ENCODE measurements around the gene MAP2K1. TPM values are rescaled to one million over a fixed set of nuclear protein-coding genes. Genes with fewer than 3 reads are reported as not detected.
A peak's percentile ranks its signal among the peaks of the same experiment; 100 is the strongest.

MAP2K1 gene
- total RNA-seq, 6 experiments from 2014 or later, result 45.2 to 64.7 (median 49.5) TPM

- no peaks in the 10 kb centered on the region for H3K9me3 Mint-ChIP-seq
- no peaks in the 10 kb centered on the region for H3K27me3 Mint-ChIP-seq (ENCODE audit: insufficient read depth)
- no peak for DNase-seq
- H3K27ac Mint-ChIP-seq, result no peak overlapping the region
- H3K36me3 Mint-ChIP-seq (ENCODE audit: low read depth), result peaks cover 25% of the 10 kb centered on the region
- H3K4me1 Mint-ChIP-seq (ENCODE audit: low read depth), result peaks cover 25% of the 10 kb centered on the region
- no peak overlapping the region for H3K4me3 Mint-ChIP-seq
- TF ChIP-seq CTCF (IDR thresholded peaks at IDR 0.05), result no peak
Measured at GRCh38 chr15:66482539-66482938, 95.8 kb downstream of the MAP2K1 start.

GRCh38 chr15:66483131-66483566 is 96.4 kb downstream of the MAP2K1 start:
- no peak for TF ChIP-seq CTCF (IDR thresholded peaks at IDR 0.05)
- peak; percentile 30 for DNase-seq
- no peak overlapping the region for H3K27ac Mint-ChIP-seq
- no peaks in the 10 kb centered on the region for H3K9me3 Mint-ChIP-seq
- H3K36me3 Mint-ChIP-seq (ENCODE audit: low read depth), result peaks cover 31% of the 10 kb centered on the region
- H3K27me3 Mint-ChIP-seq (ENCODE audit: insufficient read depth), result no peaks in the 10 kb centered on the region
- peaks cover 25% of the 10 kb centered on the region for H3K4me1 Mint-ChIP-seq (ENCODE audit: low read depth)
- no peak overlapping the region for H3K4me3 Mint-ChIP-seq

- Mint-ChIP-seq H3K36me3 (ENCODE audit: low read depth) (peaks cover 33% of the 10 kb centered on the region), H3K4me3 (no peak overlapping the region), H3K9me3 (no peaks in the 10 kb centered on the region), H3K4me1 (ENCODE audit: low read depth) (peaks cover 25% of the 10 kb centered on the region), H3K27me3 (ENCODE audit: insufficient read depth) (no peaks in the 10 kb centered on the region), H3K27ac (no peak overlapping the region)
- TF ChIP-seq CTCF (IDR thresholded peaks at IDR 0.05), result no peak
- DNase-seq, result no peak
Measured at GRCh38 chr15:66484539-66485112, 97.9 kb downstream of the MAP2K1 start.

- H3K36me3 Mint-ChIP-seq (ENCODE audit: low read depth), result peaks cover 25% of the 10 kb centered on the region
- no peaks in the 10 kb centered on the region for H3K9me3 Mint-ChIP-seq
- H3K4me1 Mint-ChIP-seq (ENCODE audit: low read depth), result peaks cover 12% of the 10 kb centered on the region
- TF ChIP-seq CTCF (IDR thresholded peaks at IDR 0.05), result no peak
- no peak for DNase-seq
- H3K4me3 Mint-ChIP-seq, result no peak overlapping the region
- H3K27ac Mint-ChIP-seq, result no peak overlapping the region
- no peaks in the 10 kb centered on the region for H3K27me3 Mint-ChIP-seq (ENCODE audit: insufficient read depth)
Measured at GRCh38 chr15:66486887-66487286, 100.2 kb downstream of the MAP2K1 start.

- TF ChIP-seq CTCF (IDR thresholded peaks at IDR 0.05), result no peak
- DNase-seq, result no peak
- H3K9me3 Mint-ChIP-seq, result no peaks in the 10 kb centered on the region
Measured at GRCh38 chr15:66488525-66488924, 101.8 kb downstream of the MAP2K1 start.

More at GRCh38 chr15:66488525-66488924, 101.8 kb downstream of the MAP2K1 start:
- Mint-ChIP-seq H3K4me1 (ENCODE audit: low read depth) (peaks cover 7% of the 10 kb centered on the region), H3K27me3 (ENCODE audit: insufficient read depth) (no peaks in the 10 kb centered on the region), H3K36me3 (ENCODE audit: low read depth) (peaks cover 15% of the 10 kb centered on the region), H3K27ac (no peak overlapping the region), H3K4me3 (no peak overlapping the region)
